H1 (cell line): ENCODE measurements around the gene HSPA2. TPM values are rescaled to one million over a fixed set of nuclear protein-coding genes. Genes with fewer than 3 reads are reported as not detected.

ENCODE experiments used
- CTCF ChIA-PET: fragments of 300-600 bp; sonication (Branson Sonifier 250); formaldehyde crosslinking; loops from one replicate; lab custom pipeline; 2021; ENCODE audit not compliant: partially characterized antibody; lab: Charles Lee
- POLR2A ChIA-PET: fragments of 300-600 bp; sonication (Branson Sonifier 250); formaldehyde crosslinking; loops from one replicate; lab custom pipeline; 2021; ENCODE audit warnings: inconsistent platforms; ENCODE audit not compliant: partially characterized antibody; lab: Charles Lee
- DNase-seq, 2 experiments: peaks; one replicate each; pipeline versions ENCODE4 v3.0.0 to v3.0.0-alpha.2; 2010 to 2022; ENCODE audit warnings: low spot score in 2 of 2, low read depth in 1 of 2, mixed read lengths in 1 of 2
- FAIRE-seq: peaks from 2 replicates; lab custom pipeline; 2011; peaks lifted over from hg19 to GRCh38; lab: Jason Lieb, UNC
- H2AFZ ChIP-seq: 2 replicates; pipeline ENCODE4 v1.8.1; 2012; ENCODE audit warnings: low read length, inconsistent platforms
- H2AK5ac ChIP-seq: 2 replicates; pipeline ENCODE4 v1.6.1; 2013; ENCODE audit warnings: low read depth, low read length
- H2BK120ac ChIP-seq: replicated peaks from 2 replicates; pipeline ENCODE3; 2013; ENCODE audit warnings: low read depth, low read length, inconsistent platforms
- H2BK12ac ChIP-seq: 2 replicates; pipeline ENCODE4 v1.6.1; 2013; ENCODE audit warnings: low read depth, low read length
- H2BK15ac ChIP-seq: 2 replicates; pipeline ENCODE4 v1.6.1; 2013; ENCODE audit warnings: low read length
- H2BK20ac ChIP-seq: 2 replicates; pipeline ENCODE4 v1.6.1; 2013; ENCODE audit warnings: low read length
- H2BK5ac ChIP-seq: 2 replicates; pipeline ENCODE4 v1.6.1; 2013; ENCODE audit warnings: low read depth, low read length
- H3K14ac ChIP-seq: 2 replicates; pipeline ENCODE4 v1.6.1; 2013; ENCODE audit warnings: inconsistent platforms; ENCODE audit not compliant: insufficient read length
- H3K18ac ChIP-seq: 2 replicates; pipeline ENCODE4 v1.6.1; 2013; ENCODE audit warnings: low read length; ENCODE audit errors: extremely low read depth
- H3K23ac ChIP-seq: 2 replicates; pipeline ENCODE4 v1.6.1; 2013; ENCODE audit warnings: inconsistent platforms; ENCODE audit not compliant: insufficient read length
- H3K23me2 ChIP-seq: 2 replicates; pipeline ENCODE4 v1.6.1; 2013; ENCODE audit warnings: low read depth, low read length
- H3K27ac ChIP-seq: 2 replicates; pipeline ENCODE4 v1.6.1; 2011; ENCODE audit warnings: low read depth, low read length, inconsistent platforms
- H3K27me3 ChIP-seq, 4 experiments: replicated peaks in 1 of 4; 1 replicate in 1 of 4; 2 replicates in 3 of 4; pipeline versions ENCODE4 v1.6.1 to v1.8.1; 2011 to 2013; ENCODE audit warnings: low read length in 3 of 4, mild to moderate bottlenecking in 3 of 4, inconsistent platforms in 2 of 4, mixed read lengths in 2 of 4, moderate library complexity in 1 of 4; ENCODE audit not compliant: control insufficient read depth in 3 of 4, insufficient read depth in 3 of 4; ENCODE audit errors: extremely low read depth in 1 of 4
- H3K36me3 ChIP-seq, 4 experiments: 2 replicates each; pipeline versions ENCODE4 v1.6.1 to v1.8.1; 2011 to 2013; ENCODE audit warnings: mild to moderate bottlenecking in 4 of 4, low read length in 3 of 4, moderate library complexity in 2 of 4, control low read depth in 1 of 4, inconsistent platforms in 1 of 4; ENCODE audit not compliant: insufficient read depth in 4 of 4, control insufficient read depth in 2 of 4
- H3K4ac ChIP-seq: replicated peaks from 2 replicates; pipeline ENCODE3; 2013; ENCODE audit warnings: low read length, low read depth, mixed read lengths, inconsistent platforms; ENCODE audit not compliant: insufficient read length
- H3K4me1 ChIP-seq, 4 experiments: replicated peaks in 1 of 4; 1 replicate in 1 of 4; 2 replicates in 3 of 4; pipeline versions ENCODE4 v1.6.1 to v1.8.1; 2011 to 2013; ENCODE audit warnings: low read length in 3 of 4, inconsistent platforms in 2 of 4, mixed read lengths in 1 of 4; ENCODE audit not compliant: insufficient read depth in 4 of 4, control insufficient read depth in 3 of 4
- H3K4me2 ChIP-seq, 2 experiments: 2 replicates each; pipeline versions ENCODE4 v1.6.1 to v1.8.1; 2011 to 2013; ENCODE audit warnings: low read depth in 2 of 2, low read length in 2 of 2, control low read depth in 1 of 2, inconsistent platforms in 1 of 2, mild to moderate bottlenecking in 1 of 2; ENCODE audit not compliant: insufficient read depth in 1 of 2
- H3K4me3 ChIP-seq, 4 experiments: fragments of 200-600, 300-600 bp in 1 of 4; sonication (generic), shearing (Covaris generic), sonication (Bioruptor Twin) in 1 of 4; 2 replicates each; pipeline versions ENCODE4 v1.5.1 to v1.8.1; 2011 to 2016; ENCODE audit warnings: low read length in 4 of 4, low read depth in 3 of 4, control low read depth in 2 of 4, inconsistent platforms in 2 of 4, mild to moderate bottlenecking in 2 of 4, mixed read lengths in 1 of 4, moderate library complexity in 1 of 4; ENCODE audit not compliant: insufficient read depth in 2 of 4; ENCODE audit errors: extremely low read depth in 1 of 4
- H3K56ac ChIP-seq: replicated peaks from 2 replicates; pipeline ENCODE3; 2013; ENCODE audit warnings: low read depth, mild to moderate bottlenecking, mixed read lengths, low read length, inconsistent platforms; ENCODE audit not compliant: insufficient read length
- H3K79me1 ChIP-seq: 2 replicates; pipeline ENCODE4 v1.6.1; 2013; ENCODE audit warnings: low read depth, low read length, control low read depth
- H3K79me2 ChIP-seq, 2 experiments: 2 replicates each; pipeline versions ENCODE4 v1.6.1 to v1.8.1; 2012 to 2013; ENCODE audit warnings: low read length in 2 of 2, mild to moderate bottlenecking in 2 of 2, inconsistent platforms in 1 of 2; ENCODE audit not compliant: insufficient read depth in 2 of 2, control insufficient read depth in 1 of 2
- H3K9ac ChIP-seq, 4 experiments: replicated peaks in 1 of 4; 1 replicate in 1 of 4; 2 replicates in 3 of 4; pipeline versions ENCODE4 v1.6.1 to v1.8.1; 2011 to 2013; ENCODE audit warnings: low read depth in 3 of 4, low read length in 3 of 4, control low read depth in 2 of 4, mild to moderate bottlenecking in 2 of 4, moderate library complexity in 2 of 4, inconsistent platforms in 1 of 4; ENCODE audit errors: extremely low read depth in 1 of 4
- H3K9me3 ChIP-seq, 2 experiments: 2 replicates each; pipeline versions ENCODE4 v1.6.1 to v1.8.1; 2012 to 2013; ENCODE audit warnings: mild to moderate bottlenecking in 2 of 2, moderate library complexity in 2 of 2, control low read depth in 1 of 2, inconsistent platforms in 1 of 2, low read depth in 1 of 2, low read length in 1 of 2, mixed read lengths in 1 of 2; ENCODE audit not compliant: insufficient read depth in 2 of 2
- H4K20me1 ChIP-seq, 2 experiments: replicated peaks in 1 of 2; 2 replicates each; pipeline versions ENCODE3 to v1.8.1; 2011 to 2013; ENCODE audit warnings: inconsistent platforms in 2 of 2, low read length in 2 of 2, mild to moderate bottlenecking in 1 of 2; ENCODE audit not compliant: insufficient read depth in 2 of 2, control insufficient read depth in 1 of 2
- H4K5ac ChIP-seq: 2 replicates; pipeline ENCODE4 v1.6.1; 2013; ENCODE audit warnings: low read length, low read depth, mixed read lengths, inconsistent platforms; ENCODE audit not compliant: insufficient read length
- H4K8ac ChIP-seq: 2 replicates; pipeline ENCODE4 v1.8.0; 2013; ENCODE audit warnings: mild to moderate bottlenecking, moderate library complexity, low read length, inconsistent platforms; ENCODE audit not compliant: insufficient read depth; ENCODE audit errors: extremely low read depth
- H4K91ac ChIP-seq: replicated peaks from 2 replicates; pipeline ENCODE3; 2013; ENCODE audit warnings: low read length, mixed read lengths, inconsistent platforms; ENCODE audit not compliant: insufficient read length
- EP300 ChIP-seq, 2 experiments: IDR thresholded peaks; 1 replicate in 1 of 2; 2 replicates in 1 of 2; pipeline ENCODE4 v1.6.1; 2011 to 2012; ENCODE audit warnings: low read depth in 2 of 2, low read length in 2 of 2, mild to moderate bottlenecking in 2 of 2, borderline replicate concordance in 1 of 2, inconsistent platforms in 1 of 2, moderate library complexity in 1 of 2
- WGBS, 2 experiments: shearing (Covaris generic) in 1 of 2; methylation state at CpG; one replicate each; pipeline versions ENCODE4 v1.1.6 to v1.1.7; 2013 to 2015; ENCODE audit warnings: low lambda C conversion rate in 2 of 2, mixed read lengths in 2 of 2, inconsistent platforms in 1 of 2, low coverage in 1 of 2, missing lambda C conversion rate in 1 of 2; ENCODE audit not compliant: insufficient replicate concordance in 2 of 2, insufficient coverage in 1 of 2, insufficient read length in 1 of 2; ENCODE audit errors: extremely low coverage in 1 of 2, missing lambda C conversion rate in 1 of 2; 5-methylcytosine and 5-hydroxymethylcytosine counted together
- polyA plus RNA-seq, 7 experiments: library from polyadenylated mRNA; depleted of rRNA in 3 of 7; stranded (reverse) in 5 of 7; unstranded in 2 of 7; fragments of >200 nt in 5 of 7; fragments of 200-250 nt in 2 of 7; gene quantifications; 1 replicate in 5 of 7; 2 replicates in 1 of 7; 4 replicates in 1 of 7; pipeline versions ENCODE4 v1.2.1 to v1.2.3, GENCODE V29; 2011 to 2013; ENCODE audit warnings: missing spikeins in 2 of 7, mixed read lengths in 2 of 7
- total RNA-seq: library from RNA; stranded (reverse); fragmentation: NEBNext Ultra II Directional; extraction: Animal tissue kit (Norgen Biotek cat#: 25700); gene quantifications from 2 replicates; pipeline ENCODE4 v1.2.1, GENCODE V29; 2021
- TF ChIP-seq, protein P1 (sequence below): IDR thresholded peaks from 2 replicates; pipeline ENCODE4 v1.6.1; 2012; ENCODE audit warnings: inconsistent platforms

HSPA2 gene
- total and polyA plus RNA-seq, 2 of the 8 experiments (the other 6 are each of a cell fraction or from before 2014, with no cell fraction given) = 30.5 to 82.9 TPM

DNA sequence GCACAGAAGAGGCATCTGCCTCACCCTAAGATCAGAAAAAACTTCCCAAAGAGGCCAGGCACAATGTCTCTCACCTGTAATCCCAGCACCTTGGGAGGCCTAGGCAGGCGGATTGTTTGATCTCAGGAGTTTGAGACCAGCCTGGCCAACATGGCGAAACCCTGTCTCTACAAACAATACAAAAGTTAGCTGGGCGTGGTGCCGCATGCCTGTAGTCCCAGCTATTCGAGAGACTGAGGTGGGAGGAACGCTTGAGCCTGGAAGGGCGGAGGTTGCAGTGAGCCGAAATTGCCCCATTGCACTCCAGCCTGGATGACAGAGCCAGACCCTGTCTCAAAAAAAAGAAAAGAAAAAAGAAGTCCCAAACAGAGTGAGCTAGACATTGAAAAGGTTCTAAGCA, 31.5 kb upstream of the HSPA2 start:
- Histone ChIP-seq H3K4ac (no peak overlapping the region), H3K27ac (no peak overlapping the region), H3K14ac (no peak overlapping the region), H3K27me3 (no peaks in the 10 kb centered on the region), H4K91ac (no peak overlapping the region), H4K8ac (no peak overlapping the region), H3K23ac (no peak overlapping the region), H3K56ac (no peak overlapping the region), H2BK15ac (no peak overlapping the region), H2BK20ac (no peak overlapping the region), H2AFZ (no peak overlapping the region), H3K4me3 (no peak overlapping the region), H2BK120ac (no peak overlapping the region), H3K9ac (no peak overlapping the region; a peak in 1 of 7 replicates), H3K4me2 (no peak overlapping the region; a peak in 1 of 4 replicates), H2AK5ac (no peak overlapping the region), H3K18ac (no peak overlapping the region), H3K9me3 (no peaks in the 10 kb centered on the region), H3K36me3 (no peaks in the 10 kb centered on the region), H3K79me2 (peaks cover 11 to 85% of the 10 kb centered on the region in 2 experiments), H3K79me1 (peaks cover 6% of the 10 kb centered on the region; the same call in 1 of the 2 replicates), H3K4me1 (peaks cover 0 to 8% (median 7%) of the 10 kb centered on the region in 4 experiments; a peak in 5 of 7 replicates), H3K23me2 (peaks cover 8% of the 10 kb centered on the region), H4K5ac (no peak overlapping the region), H2BK5ac (no peak overlapping the region), H2BK12ac (no peak overlapping the region), H4K20me1 (peaks cover 3 to 7% of the 10 kb centered on the region in 2 experiments)
- POLR2A ChIA-PET = interaction anchor here (0.7 to 1.6 kb wide), 7 partner anchors 13 to 170 kb away, joined by 3 to 6 read pairs (median 4); partner anchors contain the start of gene HSPA2
- WGBS, 2 experiments = 79% methylated on average over 8 of the region's 8 CpGs; no CpG with 5 or more reads in 1 of the 2 experiments
- CTCF ChIA-PET = interaction anchor here (1.0 to 1.8 kb wide), 7 partner anchors 17 to 256 kb away, joined by 3 to 5 read pairs (median 4); no protein-coding TSS in a partner anchor
- FAIRE-seq (no peak), DNase-seq (peak in 1 of 2 experiments; percentile 21)
- peak in 1 of 2 experiments; percentile 62; a peak in 1 of 3 replicates for TF ChIP-seq EP300 (IDR thresholded peaks at IDR 0.05; ENCODE audit: borderline replicate concordance in 1 of 2, low read depth in 2 of 2, low read length in 2 of 2)
- TF ChIP-seq, protein P1, sequence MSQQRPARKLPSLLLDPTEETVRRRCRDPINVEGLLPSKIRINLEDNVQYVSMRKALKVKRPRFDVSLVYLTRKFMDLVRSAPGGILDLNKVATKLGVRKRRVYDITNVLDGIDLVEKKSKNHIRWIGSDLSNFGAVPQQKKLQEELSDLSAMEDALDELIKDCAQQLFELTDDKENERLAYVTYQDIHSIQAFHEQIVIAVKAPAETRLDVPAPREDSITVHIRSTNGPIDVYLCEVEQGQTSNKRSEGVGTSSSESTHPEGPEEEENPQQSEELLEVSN = 0 out of 2 replicates have a peak, but pooled peaks have one; percentile 29
